Caki2 (cell line): Measurements from ENCODE around the gene ALPI. TPM values are rescaled to one million over a fixed set of nuclear protein-coding genes. Genes with fewer than 3 reads are reported as not detected.
"Not testable (repeated sequence)": the region's sequence is repeated elsewhere in the genome, so short reads cannot be mapped to it uniquely, and the experiment has no call there.

Experiments
- DNase-seq: peaks from one replicate; pipeline ENCODE4 v3.0.0-alpha.2; 2015; ENCODE audit warnings: low read depth
- in situ Hi-C: cut with HindIII; loops from 2 replicates; pipeline ENCODE4 v1.10.0; 2016; ENCODE audit warnings: low sequenced_read_pairs, low pct_unique_long_range_greater_than_20kb, mixed read lengths
- total RNA-seq: library from RNA; depleted of rRNA; stranded (reverse); fragments of >200 nt; shearing (Covaris generic); gene quantifications from 2 replicates; pipeline ENCODE4 v1.2.3, GENCODE V29; 2014; ENCODE audit warnings: low replicate concordance

ALPI gene
- total RNA-seq, 1 experiment from 2014 or later = not detected

DNA sequence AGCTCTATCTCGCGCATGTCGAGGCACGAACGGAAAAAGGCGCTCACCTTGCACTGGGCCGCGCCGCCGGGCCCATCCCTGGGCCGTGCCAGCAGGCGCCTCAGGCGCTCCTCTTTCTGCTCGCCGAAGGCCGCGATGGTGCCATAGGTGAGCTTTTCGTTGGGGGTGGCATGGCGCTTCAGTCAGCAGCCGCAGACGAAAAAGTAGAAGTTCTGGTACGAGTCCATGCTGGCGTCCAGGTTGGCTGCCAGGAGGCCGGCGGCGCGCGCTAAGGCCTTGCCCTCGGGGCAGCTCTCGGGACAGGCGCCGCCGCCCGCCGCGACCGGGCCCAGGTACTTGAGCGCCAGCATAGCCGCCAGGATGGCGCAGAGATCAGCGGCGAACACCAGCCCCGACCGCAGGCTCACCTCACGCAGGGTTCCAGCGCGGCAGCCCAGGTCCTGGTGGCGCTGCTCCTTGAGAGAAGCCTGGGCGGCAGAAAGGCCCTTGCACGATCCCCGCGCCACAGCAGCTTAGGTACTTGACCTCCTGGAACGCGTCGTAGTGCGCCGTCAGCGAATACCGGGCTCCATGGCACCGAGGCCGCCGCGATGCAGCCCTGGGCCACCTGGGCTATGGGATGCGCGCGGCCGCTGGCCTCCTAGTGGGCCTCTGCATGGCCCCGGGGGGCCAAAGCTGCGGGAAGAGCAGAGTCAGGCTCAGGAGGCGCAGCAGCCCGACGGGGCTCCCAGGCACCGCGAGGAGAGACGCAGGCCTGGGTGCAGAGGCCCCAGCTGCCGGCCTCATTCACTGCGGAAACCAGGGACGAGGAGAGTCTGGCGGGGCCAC, 36.5 kb upstream of the ALPI start:
- in situ Hi-C loops = no loop called here
- no peak for DNase-seq

DNA sequence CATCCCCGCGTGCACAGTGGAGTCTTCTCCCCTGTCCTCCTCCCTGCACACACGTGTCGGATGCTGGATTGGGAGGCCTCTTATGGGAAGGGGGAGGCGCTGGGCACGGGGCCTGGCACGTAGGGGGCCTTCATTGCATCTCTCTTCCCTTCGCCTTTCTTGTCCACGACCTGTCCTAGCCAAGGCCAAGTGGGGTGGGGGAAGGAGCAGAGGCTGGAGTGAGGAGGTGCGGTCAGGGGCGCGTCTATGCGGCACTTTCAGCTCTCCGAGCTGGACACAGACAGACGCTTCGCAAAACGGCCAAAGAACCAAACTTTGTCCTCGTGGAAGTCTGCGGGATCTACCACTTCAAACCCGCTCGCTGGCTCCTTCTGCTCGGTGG, 35.9 kb upstream of the ALPI start:
- DNase-seq = no peak
- in situ Hi-C loops = no loop called here

DNA sequence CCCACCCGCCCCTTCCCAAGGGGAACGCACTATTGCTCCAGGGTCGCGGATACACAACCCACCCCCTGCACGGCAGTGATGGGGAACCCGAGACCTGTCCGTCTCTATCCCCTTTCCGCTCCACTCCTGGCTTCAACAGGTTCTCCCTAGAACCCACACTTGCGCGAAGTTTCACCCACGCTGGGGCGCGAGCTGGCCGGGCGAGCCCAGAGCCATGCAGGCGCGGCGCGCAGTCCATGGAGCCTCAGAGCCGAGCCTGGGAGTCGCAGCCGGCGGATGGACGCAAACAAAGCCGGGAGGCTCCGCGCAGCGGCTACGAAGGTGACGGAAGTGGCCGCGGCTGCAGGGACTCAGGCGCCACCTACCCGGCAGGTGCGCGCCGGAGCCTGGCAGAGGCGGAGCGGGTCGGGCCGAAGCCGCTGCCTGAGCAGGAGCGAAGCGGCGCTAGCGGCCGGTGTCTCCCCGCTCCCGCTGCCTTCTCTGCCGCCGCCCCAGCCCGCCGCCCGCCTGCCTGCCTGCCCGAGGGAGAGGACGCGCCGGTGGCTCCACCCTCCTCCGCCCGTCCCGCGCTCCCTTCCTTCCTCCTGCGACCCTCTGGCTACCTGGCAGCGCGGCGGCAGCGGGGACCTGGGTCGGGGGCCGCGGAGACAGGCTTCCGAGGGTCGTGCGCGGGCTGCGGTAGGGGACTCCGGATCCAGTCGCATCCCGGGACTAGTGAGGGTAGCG, 35.3 kb upstream of the ALPI start:
- DNase-seq = no peak
- in situ Hi-C loops = no loop called here

DNA sequence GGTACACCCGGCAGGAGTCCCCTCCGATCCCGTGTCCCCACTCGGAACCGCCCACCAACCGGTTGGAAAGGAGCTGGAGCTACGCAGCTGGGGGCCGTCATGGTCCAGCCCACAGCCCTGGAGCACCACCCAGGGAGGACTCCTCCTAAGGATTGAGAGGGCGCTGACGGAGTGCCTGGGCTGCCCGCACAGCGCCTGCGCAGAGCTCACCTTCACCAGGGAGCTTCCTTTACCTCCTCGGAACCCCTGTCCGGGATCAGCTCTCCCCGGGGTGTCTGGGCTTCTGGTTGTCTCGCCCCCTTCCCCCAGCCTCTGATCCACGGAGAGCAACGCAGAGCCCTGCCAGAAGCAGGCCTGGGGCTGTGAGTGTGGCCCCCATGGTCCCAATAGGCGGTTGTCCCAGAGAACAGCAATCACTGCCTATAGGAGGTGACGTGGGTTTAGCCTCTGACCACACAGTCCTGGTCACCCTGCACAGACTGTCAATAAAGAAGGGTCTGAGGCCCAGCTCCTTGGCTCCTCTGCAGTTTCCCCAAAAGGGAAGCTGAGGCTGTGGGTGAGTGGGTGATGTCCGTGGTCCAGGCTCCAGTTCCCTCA, 34.7 kb upstream of the ALPI start:
- in situ Hi-C loops = no loop called here
- DNase-seq = no peak

DNA sequence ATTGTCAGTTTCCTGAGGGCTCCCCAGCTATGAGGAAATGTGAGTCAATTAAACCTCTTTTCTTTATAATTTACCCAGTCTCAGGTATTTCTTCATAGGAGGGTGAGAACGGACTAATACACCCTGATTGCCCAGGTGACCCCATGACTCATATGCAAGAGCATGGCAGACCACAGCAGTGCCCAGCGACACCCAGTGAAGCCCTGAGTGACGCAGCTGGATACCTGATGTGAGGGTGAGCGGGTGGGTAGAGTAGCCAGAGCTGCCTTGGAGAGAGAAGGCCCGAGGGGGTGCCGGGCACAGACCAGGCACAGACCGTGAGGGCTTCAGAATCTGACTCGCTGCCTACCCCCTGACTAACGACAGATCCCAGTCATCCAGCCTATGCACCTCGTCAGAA, 33.9 kb upstream of the ALPI start:
- no peak for DNase-seq
- in situ Hi-C loops = no loop called here

DNA sequence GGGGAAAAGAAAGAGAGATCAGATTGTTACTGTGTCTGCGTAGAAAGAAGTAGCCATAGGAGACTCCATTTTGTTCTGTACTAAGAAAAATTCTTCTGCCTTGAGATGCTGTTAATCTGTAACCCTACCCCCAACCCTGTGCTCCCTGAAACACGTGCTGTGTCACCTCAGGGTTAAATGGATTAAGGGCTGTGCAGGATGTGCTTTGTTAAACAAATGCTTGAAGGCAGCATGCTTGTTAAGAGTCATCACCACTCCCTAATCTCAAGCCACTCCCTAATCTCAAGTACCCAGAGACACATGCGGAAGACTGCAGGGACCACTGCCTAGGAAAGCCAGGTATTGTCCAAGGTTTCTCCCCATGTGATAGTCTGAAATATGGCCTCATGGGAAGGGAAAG, 33.0 kb upstream of the ALPI start:
- in situ Hi-C loops, DNase-seq: not testable (repeated sequence)

DNA sequence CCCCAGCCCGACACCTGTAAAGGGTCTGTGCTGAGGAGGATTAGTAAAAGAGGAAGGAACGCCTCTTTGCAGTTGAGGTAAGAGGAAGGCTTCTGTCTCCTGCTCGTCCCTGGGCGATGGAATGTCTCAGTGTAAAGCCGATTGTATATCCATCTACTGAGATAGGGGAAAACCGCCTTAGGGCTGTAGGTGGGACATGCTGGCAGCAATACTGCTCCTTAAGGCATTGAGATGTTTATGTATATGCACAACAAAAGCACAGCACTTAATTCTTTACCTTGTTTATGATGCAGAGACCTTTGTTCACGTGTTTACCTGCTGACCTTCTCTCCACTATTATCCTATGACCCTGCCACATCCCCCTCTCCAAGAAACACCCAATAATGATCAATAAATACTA, 32.5 kb upstream of the ALPI start:
- DNase-seq, in situ Hi-C loops: not testable (repeated sequence)

DNA sequence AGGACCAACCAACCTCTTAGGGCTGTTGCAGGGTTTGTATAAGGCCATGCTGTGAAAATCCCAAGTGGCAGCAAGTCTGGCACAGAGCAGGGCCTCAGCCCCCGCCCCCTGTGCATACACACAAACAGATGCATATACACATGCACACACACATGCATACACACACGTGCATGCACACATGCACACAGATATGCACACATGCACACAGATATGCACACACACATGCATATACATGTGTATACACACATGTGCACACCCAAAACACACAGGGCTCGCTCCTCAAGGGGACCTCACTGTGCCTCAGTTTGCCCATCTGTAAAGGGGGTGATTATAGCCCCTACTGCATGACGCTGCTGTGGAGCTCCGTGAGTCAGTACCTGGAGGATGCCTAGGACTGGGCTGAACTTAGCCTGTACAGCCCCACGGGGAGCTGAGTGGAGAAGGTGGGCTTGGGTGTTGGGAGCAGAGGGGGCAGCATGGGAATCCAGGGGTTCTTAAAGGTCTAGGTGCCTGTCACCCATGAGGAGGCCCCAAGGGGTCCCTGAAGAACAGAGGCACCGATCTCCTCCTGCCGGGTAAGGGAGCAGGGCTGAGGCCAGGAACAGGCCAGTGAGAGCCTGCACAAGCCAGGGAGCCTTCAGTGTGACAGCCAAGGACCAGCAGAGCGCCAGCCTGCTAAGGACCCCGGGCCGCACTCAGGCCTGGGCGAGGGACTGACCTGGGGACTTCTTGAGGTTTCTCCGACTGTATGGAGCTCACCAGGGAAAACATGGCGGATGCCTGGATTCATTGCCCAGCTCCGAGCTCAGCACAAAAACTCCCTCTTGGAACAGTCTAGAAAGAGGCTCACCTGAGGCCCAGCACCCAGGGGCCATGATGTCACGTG, 24.0 kb upstream of the ALPI start:
- DNase-seq = no peak

DNA sequence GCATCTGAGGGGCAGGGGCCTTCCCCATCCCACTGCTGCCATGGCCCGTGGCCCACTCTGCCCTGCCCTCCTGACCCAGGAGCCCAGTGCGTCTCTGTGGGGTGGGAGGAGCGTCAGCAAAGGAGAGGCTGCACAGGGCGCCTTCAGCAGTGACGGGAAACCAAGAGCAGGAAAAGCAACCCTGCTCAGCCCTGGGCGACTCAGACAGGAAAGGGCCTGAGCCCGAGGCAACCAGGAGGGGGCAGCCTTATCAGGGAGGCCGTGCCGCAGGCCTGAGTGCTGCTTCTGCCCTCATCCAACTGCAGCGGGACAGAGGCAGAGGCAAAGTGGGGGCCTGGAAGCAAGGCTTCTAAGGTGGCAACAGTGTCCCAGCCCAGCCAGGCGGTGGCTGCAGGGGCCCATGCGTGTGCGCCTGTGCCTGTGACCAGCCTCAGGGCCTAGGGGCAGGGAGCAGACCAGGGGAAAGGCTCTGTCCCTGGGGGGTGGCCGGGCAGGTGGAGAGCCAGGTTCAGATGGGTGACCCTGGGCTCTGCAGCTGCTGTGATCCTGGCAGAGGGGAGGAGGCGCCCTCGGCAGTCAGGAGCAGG, 23.3 kb upstream of the ALPI start:
- in situ Hi-C loops = no loop called here
- no peak for DNase-seq

More for the DNA sequence above, 24.0 kb upstream of the ALPI start:
- in situ Hi-C loops = no loop called here

DNA sequence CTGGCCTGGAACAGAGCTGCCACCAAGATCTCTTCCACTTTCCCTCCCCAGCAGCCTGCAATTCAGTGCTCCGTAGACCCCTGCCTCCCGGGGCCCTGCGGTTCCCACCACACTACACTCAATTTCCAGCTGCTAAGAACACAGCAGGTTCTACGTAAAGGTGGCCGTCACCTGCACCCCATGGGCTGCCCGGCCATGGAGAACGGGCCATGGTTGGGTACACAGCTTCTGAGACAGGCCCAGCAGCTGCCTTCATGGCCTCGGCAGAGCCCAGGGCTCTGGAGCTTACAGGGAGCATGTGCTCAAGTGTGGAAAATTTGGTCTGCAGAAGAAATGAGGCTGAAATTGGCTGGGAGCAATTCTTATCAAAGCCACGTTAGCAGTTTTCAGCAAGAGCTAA, 22.3 kb upstream of the ALPI start:
- in situ Hi-C loops, DNase-seq: not testable (repeated sequence)

DNA sequence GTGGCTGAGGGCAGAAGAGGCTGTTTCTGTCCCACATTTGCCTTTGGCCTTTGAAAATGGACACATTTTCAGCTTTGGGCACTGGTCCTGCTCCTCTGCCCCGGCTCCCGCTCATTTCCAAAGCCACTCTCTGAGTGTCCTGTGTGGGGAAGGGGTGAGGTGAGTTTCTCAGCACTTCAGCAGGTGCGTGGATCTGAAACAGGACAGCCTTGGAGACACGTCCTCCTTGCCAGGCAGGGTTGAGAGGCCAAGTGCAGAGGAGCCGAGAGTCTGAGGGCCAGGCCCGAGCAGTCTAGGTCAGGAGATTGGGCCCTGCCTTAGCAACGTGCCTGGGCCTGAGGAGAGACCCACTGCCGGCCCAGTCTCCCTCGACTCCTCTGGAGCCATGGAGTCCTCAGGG, 21.9 kb upstream of the ALPI start:
- in situ Hi-C loops = no loop called here
- no peak for DNase-seq

DNA sequence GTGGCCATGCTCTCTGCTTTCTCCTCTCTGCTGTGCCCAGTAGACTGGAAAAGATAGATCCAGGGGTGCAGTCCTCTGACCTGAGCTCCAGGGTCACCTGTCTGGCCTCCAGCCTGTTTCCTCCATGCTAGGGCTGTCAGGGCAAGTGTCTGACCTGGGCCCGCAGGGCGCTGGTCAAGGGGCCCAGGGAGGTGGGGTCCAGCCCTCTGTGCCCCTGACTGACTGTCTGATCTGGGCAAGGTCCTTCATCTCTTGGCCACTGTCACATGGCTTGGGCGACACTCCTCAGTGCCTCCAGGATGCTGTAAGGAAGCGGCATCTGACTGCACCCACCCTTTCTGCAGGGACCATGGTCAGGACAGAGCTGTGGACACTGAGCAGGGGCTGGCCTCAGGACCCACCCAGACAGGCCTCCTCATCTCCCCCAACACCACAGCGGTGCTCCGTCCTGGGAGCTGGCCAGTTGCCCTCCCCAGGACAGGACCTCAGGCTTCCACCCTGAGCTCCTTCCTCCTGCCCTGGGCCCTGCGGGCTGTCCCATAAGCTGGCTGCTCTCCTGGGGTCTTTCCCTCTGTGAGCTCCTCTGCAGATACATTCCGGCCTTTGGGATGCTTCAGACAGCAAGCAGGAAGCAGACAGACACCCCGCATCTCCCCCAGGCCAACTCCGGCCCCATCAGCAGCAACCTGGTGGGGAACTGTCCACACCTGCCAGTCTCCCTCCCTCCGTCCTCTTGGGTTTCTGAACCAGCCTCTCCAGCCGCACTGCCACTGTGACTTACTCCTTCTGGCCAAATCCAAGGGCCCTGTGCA, 21.2 kb upstream of the ALPI start:
- in situ Hi-C loops = no loop called here
- DNase-seq = no peak

DNA sequence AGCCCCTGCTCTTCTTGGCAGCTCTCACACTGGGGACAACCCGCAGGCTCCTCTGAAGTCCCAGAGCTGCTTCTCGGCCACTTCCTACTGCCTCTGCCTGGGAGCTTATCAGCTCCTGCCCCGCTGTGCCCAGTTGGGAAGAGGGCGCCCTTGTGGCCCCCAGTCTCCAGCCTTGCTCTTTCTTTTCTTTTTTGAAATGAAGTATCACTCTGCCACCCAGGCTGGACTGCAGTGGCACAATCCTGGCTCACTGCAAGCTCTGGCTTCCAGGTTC, 20.6 kb upstream of the ALPI start:
- in situ Hi-C loops = no loop called here
- no peak for DNase-seq

DNA sequence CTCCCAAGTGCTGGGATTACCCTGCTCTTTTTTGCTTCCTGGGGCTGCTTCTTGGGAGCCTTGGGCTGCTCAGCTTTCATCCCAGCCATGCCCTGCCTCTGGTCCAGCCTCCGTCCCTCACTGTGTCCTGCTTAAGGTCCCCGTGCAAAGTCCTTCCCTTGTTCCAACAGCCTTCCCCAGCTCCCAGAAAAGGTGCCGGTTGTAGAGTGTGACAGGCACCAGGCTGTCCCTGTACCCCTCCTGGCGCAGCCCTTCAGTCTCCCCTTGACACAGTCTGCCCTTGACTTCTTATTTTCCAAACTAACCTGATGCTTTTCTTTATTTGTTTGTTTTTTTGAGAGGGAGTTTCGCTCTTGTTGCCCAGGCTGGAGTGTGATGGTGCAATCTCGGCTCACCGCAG, 20.1 kb upstream of the ALPI start:
- in situ Hi-C loops = no loop called here
- no peak for DNase-seq

DNA sequence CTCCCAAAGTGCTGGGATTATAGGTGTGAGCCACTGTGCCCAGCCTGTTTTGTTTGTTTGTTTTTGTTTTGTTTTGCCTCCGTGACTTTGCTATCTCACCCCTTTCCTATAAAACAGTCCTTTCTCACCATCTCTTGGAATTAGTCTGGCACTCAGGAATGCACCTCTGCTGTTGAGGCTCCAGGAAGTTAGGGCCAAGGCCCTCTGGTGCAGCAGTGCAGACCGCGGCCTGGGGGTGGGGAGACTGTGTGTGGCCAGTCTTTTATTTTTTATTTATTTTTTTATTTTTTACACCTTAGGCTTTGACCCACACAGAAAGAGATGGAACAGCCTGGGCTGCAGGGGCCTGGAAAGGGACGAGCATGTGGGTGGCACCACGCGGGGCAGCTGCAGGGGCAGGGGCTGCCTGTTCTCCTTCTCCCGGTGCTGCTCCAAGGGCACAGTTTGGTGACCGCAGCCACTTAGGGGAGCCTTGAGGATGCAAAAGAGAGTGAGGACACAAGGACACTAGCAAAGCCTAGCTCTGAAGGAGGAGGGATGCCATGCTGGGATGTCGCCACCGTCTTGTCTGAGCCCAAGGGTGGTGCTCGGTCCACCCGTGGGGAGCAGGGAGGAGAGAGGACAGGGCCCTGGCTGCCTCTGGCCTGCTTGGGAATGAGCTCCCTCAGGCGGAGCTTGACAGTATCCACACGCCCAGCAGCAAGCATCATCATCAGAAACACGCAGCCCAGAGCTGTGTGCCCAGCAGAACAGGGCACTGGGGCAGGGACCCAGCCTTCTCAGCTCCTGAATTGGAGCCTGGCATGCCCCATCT, 19.4 kb upstream of the ALPI start:
- in situ Hi-C loops = no loop called here
- no peak for DNase-seq

DNA sequence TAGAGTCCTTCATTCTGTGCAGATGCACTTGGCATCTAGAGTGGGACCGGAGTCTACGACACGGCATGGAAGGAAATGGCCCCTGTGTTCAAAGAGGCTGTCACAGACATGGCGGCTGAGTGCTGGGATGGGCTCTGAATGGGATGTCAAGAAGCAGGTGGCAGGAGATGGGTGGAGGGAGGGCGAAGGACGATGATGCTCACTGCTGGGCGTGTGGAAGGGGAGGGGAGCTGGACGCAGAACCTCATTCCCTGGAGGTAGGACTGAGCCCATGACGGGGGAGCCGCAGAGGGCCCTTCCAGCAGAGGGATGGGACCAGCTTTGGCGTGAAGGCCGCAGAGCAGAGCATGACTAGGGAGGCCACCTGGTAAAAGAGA, 18.8 kb upstream of the ALPI start:
- no peak for DNase-seq
- in situ Hi-C loops = no loop called here

DNA sequence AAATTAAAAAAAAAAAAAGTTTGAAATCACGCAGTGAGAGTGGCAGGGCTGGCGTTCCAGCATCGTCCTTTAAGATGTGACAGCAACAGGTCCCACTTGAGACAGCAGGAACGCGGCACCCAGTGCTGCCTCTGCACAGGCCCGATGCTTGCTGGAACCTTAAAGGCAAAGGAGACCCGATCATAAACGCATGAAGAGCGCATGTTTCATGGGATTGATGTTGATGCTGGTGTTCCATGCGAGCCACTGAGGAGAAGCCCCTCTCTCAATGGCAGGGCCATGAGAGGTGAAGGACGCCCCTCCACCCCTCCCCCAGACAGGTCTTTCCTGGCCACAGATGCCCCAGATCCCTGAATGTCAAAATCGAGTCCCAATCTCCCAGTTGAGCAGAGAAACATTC, 17.9 kb upstream of the ALPI start:
- DNase-seq = no peak
- in situ Hi-C loops = no loop called here
